ENCODE results near the gene BRINP1. TPM values are rescaled to one million over a fixed set of nuclear protein-coding genes. Genes with fewer than 3 reads are reported as not detected.

Gene BRINP1
- total RNA-seq, 1 experiment from 2014 or later: not detected

DNA sequence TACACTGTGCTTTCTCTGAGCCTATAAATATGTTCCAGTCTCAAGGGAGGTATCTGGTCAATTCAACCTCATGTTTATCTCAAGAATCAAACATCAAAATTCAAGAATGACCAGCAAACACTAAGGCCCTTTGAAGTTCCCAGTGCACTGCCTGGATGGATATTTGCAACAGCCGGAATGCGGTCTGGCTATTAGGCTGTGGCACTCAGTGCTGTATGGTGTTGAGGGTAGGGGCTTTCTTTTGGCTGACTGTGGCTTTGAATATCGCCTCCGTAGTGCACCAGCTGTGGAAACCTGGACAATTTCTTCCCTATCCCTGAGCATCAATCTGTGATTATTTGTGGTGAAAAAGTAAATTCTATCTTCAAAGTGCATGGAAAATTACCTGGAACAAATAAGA is 220.4 kb downstream of the BRINP1 start:
- in situ Hi-C loops (cut with HindIII; ENCODE audit: low pct_unique_long_range_greater_than_20kb, low sequenced_read_pairs): no loop called here
- POLR2A ChIA-PET: no interaction called here
- Histone ChIP-seq H3K4me3 (ENCODE audit: low read depth in 2 of 2, low read length in 2 of 2) (no peak overlapping the region), H3K9me3 (ENCODE audit: control insufficient read depth, insufficient read depth, low read depth, low read length) (no peaks in the 10 kb centered on the region), H3K36me3 (ENCODE audit: control insufficient read depth, insufficient read depth, low read length) (no peaks in the 10 kb centered on the region), H3K4me1 (ENCODE audit: control insufficient read depth, insufficient read depth, low read length) (no peaks in the 10 kb centered on the region), H3K27me3 (ENCODE audit: control insufficient read depth, insufficient read depth, low read length) (no peaks in the 10 kb centered on the region), H3K27ac (ENCODE audit: low read length) (no peak overlapping the region)
- CTCF ChIA-PET: no interaction called here
- TF ChIP-seq POLR2AphosphoS5 (IDR thresholded peaks at IDR 0.05; ENCODE audit: low read depth, low read length): no peak
- no peak for TF ChIP-seq SIN3A (IDR thresholded peaks at IDR 0.05; ENCODE audit: borderline replicate concordance, insufficient read depth, low read depth, low read length)
- TF ChIP-seq, protein P1, sequence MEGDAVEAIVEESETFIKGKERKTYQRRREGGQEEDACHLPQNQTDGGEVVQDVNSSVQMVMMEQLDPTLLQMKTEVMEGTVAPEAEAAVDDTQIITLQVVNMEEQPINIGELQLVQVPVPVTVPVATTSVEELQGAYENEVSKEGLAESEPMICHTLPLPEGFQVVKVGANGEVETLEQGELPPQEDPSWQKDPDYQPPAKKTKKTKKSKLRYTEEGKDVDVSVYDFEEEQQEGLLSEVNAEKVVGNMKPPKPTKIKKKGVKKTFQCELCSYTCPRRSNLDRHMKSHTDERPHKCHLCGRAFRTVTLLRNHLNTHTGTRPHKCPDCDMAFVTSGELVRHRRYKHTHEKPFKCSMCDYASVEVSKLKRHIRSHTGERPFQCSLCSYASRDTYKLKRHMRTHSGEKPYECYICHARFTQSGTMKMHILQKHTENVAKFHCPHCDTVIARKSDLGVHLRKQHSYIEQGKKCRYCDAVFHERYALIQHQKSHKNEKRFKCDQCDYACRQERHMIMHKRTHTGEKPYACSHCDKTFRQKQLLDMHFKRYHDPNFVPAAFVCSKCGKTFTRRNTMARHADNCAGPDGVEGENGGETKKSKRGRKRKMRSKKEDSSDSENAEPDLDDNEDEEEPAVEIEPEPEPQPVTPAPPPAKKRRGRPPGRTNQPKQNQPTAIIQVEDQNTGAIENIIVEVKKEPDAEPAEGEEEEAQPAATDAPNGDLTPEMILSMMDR (IDR thresholded peaks at IDR 0.05): no peak
- TF ChIP-seq, protein P2, sequence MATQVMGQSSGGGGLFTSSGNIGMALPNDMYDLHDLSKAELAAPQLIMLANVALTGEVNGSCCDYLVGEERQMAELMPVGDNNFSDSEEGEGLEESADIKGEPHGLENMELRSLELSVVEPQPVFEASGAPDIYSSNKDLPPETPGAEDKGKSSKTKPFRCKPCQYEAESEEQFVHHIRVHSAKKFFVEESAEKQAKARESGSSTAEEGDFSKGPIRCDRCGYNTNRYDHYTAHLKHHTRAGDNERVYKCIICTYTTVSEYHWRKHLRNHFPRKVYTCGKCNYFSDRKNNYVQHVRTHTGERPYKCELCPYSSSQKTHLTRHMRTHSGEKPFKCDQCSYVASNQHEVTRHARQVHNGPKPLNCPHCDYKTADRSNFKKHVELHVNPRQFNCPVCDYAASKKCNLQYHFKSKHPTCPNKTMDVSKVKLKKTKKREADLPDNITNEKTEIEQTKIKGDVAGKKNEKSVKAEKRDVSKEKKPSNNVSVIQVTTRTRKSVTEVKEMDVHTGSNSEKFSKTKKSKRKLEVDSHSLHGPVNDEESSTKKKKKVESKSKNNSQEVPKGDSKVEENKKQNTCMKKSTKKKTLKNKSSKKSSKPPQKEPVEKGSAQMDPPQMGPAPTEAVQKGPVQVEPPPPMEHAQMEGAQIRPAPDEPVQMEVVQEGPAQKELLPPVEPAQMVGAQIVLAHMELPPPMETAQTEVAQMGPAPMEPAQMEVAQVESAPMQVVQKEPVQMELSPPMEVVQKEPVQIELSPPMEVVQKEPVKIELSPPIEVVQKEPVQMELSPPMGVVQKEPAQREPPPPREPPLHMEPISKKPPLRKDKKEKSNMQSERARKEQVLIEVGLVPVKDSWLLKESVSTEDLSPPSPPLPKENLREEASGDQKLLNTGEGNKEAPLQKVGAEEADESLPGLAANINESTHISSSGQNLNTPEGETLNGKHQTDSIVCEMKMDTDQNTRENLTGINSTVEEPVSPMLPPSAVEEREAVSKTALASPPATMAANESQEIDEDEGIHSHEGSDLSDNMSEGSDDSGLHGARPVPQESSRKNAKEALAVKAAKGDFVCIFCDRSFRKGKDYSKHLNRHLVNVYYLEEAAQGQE (IDR thresholded peaks at IDR 0.05; ENCODE audit: insufficient read depth in 1 of 2, low read depth in 2 of 2, low read length in 1 of 2): no peak
- TF ChIP-seq TCF7L2 (IDR thresholded peaks at IDR 0.05; ENCODE audit: low read depth, low read length): no peak
- no peak for DNase-seq (ENCODE audit: low read depth, low spot score)
- no TSS peak for BruUV-seq (replicated peaks)
- intact Hi-C loops (cut with micrococcal nuclease; ENCODE audit: unreplicated experiment): no loop called here
- no peak for ATAC-seq

DNA sequence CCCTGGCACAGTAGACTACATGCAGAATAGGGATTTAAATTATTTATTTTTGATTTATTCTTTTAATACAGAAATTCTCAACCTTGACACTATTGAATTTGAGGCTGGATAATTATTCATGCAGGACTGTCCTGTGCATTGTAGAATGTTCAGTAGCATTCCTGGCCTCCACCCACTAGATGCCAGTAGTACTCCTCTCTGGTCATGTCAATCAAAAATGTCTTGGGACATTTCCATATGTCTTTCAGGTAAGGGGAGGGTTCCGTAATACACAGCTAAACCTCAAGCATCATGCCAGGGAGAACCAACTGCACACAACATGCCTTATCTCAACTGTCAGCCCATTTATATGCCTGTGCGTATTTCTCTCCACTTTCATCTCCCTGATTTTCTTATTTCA is 231.8 kb downstream of the BRINP1 start:
- DNase-seq (ENCODE audit: low read depth, low spot score): no peak
- ChIA-PET CTCF (no interaction called here), POLR2A (no interaction called here)
- in situ Hi-C loops (cut with HindIII; ENCODE audit: low pct_unique_long_range_greater_than_20kb, low sequenced_read_pairs): no loop called here
- Histone ChIP-seq H3K4me1 (ENCODE audit: control insufficient read depth, insufficient read depth, low read length) (no peaks in the 10 kb centered on the region), H3K27me3 (ENCODE audit: control insufficient read depth, insufficient read depth, low read length) (no peaks in the 10 kb centered on the region), H3K4me3 (ENCODE audit: low read depth in 2 of 2, low read length in 2 of 2) (no peak overlapping the region), H3K36me3 (ENCODE audit: control insufficient read depth, insufficient read depth, low read length) (no peaks in the 10 kb centered on the region), H3K9me3 (ENCODE audit: control insufficient read depth, insufficient read depth, low read depth, low read length) (no peaks in the 10 kb centered on the region), H3K27ac (ENCODE audit: low read length) (no peak overlapping the region)
- TF ChIP-seq POLR2AphosphoS5 (IDR thresholded peaks at IDR 0.05; ENCODE audit: low read depth, low read length) (no peak), SIN3A (IDR thresholded peaks at IDR 0.05; ENCODE audit: borderline replicate concordance, insufficient read depth, low read depth, low read length) (no peak), TCF7L2 (IDR thresholded peaks at IDR 0.05; ENCODE audit: low read depth, low read length) (no peak)
- TF ChIP-seq, protein P2 (IDR thresholded peaks at IDR 0.05; ENCODE audit: insufficient read depth in 1 of 2, low read depth in 2 of 2, low read length in 1 of 2): no peak
- TF ChIP-seq, protein P1 (IDR thresholded peaks at IDR 0.05): no peak
- BruUV-seq (replicated peaks): no TSS peak
- intact Hi-C loops (cut with micrococcal nuclease; ENCODE audit: unreplicated experiment): no loop called here
- no peak for ATAC-seq

Data from Panc1 (cell line).